VCaP (cell line): ENCODE measurements around the gene FREM1.

Experiments used
- H3K27ac ChIP-seq: fragments of 450-650 bp; 2 replicates; pipeline ENCODE4 v1.5.1; 2017
- TF ChIP-seq, protein P1 (sequence below): fragments of 450-650 bp; conservative IDR thresholded peaks from 2 replicates; pipeline ENCODE4 v1.5.1; 2017; ENCODE audit warnings: mild to moderate bottlenecking, moderate library complexity

FREM1 gene

DNA sequence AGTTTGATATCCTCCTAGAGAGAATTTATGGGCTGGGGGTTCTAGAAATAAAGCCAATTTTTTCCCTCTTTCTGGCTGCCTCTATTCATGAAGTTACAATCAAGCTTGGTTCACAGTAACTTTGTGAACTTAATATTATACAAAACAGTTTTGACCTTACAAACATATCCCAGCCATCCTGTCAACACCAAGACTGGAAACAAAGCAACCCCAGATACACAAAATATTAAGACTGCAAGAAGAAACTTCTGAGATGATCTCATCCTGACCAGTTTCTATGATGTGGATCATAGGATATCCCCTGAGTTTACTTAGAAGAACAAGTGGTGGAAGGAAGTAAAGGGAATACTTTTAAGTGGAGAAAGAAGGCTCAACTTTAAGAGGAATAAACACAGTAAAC lies 159.4 kb downstream of the FREM1 start:
- TF ChIP-seq, protein P1, sequence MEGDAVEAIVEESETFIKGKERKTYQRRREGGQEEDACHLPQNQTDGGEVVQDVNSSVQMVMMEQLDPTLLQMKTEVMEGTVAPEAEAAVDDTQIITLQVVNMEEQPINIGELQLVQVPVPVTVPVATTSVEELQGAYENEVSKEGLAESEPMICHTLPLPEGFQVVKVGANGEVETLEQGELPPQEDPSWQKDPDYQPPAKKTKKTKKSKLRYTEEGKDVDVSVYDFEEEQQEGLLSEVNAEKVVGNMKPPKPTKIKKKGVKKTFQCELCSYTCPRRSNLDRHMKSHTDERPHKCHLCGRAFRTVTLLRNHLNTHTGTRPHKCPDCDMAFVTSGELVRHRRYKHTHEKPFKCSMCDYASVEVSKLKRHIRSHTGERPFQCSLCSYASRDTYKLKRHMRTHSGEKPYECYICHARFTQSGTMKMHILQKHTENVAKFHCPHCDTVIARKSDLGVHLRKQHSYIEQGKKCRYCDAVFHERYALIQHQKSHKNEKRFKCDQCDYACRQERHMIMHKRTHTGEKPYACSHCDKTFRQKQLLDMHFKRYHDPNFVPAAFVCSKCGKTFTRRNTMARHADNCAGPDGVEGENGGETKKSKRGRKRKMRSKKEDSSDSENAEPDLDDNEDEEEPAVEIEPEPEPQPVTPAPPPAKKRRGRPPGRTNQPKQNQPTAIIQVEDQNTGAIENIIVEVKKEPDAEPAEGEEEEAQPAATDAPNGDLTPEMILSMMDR: no peak
- H3K27ac ChIP-seq: no peak overlapping the region

DNA sequence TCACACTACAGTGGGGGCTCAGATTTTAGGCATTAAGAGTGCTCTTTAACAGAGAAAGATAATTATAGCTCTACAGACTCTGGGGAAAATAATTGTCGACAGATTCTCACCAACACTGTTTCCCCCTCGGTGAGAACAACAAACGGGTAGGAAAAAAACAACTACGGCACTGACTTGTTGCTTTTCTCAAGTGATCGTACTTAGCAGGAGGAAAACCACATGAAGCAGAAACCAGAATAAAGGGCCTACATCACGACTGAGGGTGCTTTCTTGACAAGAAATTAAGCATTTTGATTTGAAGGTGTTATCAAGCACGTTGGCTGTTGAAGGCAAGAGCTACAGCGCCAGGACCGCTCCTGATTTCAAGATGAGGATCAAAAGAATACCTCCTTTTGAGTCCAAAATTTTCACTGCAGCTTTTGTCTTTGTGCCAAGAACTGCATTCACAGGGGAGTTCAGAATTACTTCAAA lies 160.5 kb downstream of the FREM1 start:
- TF ChIP-seq, protein P1: no peak
- H3K27ac ChIP-seq: no peak overlapping the region

DNA sequence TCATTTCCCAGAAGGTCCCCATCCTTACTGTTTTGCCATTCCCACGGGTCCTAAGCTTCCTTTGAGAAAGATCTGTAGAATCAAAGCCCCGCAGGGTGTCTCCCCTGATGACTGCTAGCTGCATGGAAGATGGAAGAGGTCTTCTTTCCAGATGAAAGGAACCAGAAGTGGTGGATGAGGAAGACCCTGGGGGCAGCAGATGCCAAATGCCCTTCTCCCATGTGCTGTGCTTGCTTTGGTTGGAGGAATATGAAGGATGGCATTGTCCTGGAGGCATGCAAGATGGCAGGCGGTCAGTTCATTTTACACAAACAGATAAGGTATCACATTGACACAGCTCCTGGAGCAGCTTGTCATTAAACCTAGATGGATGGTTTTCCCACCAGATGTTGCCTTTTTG lies 161.9 kb downstream of the FREM1 start:
- TF ChIP-seq, protein P1: no peak
- no peak overlapping the region for H3K27ac ChIP-seq

- TF ChIP-seq, protein P1: no peak
- H3K27ac ChIP-seq: no peak overlapping the region
Observed at GRCh38 chr9:14747111-14747510, 163.1 kb downstream of the FREM1 start.

- TF ChIP-seq, protein P1: no peak
- no peak overlapping the region for H3K27ac ChIP-seq
Observed at GRCh38 chr9:14746626-14747025, 163.6 kb downstream of the FREM1 start.

- TF ChIP-seq, protein P1: no peak
Observed at GRCh38 chr9:14744768-14745167, 165.5 kb downstream of the FREM1 start.

GRCh38 chr9:14741369-14741768 lies 168.9 kb downstream of the FREM1 start:
- no peak overlapping the region for H3K27ac ChIP-seq
- TF ChIP-seq, protein P1: no peak

More at GRCh38 chr9:14744768-14745167, 165.5 kb downstream of the FREM1 start:
- H3K27ac ChIP-seq: no peak overlapping the region
